A549 (cell line): ENCODE results near the gene ATP8B4.

Experiments
- EP300 ChIP-seq, 2 experiments: fragments of >200 bp; sonication (Bioruptor Twin); formaldehyde crosslinking; IDR thresholded peaks; 2 replicates in 1 of 2; 3 replicates in 1 of 2; pipeline ENCODE4 v1.6.1; 2016 to 2017
- ESRRA ChIP-seq: fragments of 150-350 bp; IDR thresholded peaks from 2 replicates; pipeline ENCODE4 v1.6.1; 2014; ENCODE audit warnings: mild to moderate bottlenecking, low read length, borderline replicate concordance
- POLR2AphosphoS2 ChIP-seq: conservative IDR thresholded peaks from 2 replicates; pipeline ENCODE4 v1.6.1; 2012; ENCODE audit warnings: low read length, improper control_type of control experiment, inconsistent platforms
- REST ChIP-seq: fragments of 200-600 bp; sonication (generic); IDR thresholded peaks from 2 replicates; pipeline ENCODE4 v1.6.1; 2016; ENCODE audit warnings: antibody characterized with exemption, mild to moderate bottlenecking, moderate library complexity
- TF ChIP-seq, protein P1 (sequence below): fragments of >200 bp; sonication (Bioruptor Twin); formaldehyde crosslinking; IDR thresholded peaks from 3 replicates; pipeline ENCODE4 v1.5.1; 2016

DNA sequence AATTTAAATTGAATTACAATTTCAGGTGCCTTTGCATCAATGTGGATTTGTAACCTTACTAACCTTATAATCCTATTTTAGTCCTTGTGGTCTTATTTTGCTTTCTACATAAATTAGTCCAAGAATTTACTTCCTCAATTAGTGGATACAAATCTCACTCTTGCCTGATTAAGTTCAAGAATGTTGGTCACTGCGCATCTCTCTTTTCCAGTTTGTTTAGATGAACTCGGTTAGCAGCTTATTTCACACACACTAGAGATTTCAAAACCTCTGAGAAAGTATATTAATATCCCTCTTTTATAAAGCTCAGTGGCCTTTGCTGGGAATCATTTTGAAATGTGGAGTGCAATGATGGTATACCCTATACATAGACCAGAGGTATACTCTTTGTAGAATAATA, 254.8 kb downstream of the ATP8B4 start:
- TF ChIP-seq, protein P1, sequence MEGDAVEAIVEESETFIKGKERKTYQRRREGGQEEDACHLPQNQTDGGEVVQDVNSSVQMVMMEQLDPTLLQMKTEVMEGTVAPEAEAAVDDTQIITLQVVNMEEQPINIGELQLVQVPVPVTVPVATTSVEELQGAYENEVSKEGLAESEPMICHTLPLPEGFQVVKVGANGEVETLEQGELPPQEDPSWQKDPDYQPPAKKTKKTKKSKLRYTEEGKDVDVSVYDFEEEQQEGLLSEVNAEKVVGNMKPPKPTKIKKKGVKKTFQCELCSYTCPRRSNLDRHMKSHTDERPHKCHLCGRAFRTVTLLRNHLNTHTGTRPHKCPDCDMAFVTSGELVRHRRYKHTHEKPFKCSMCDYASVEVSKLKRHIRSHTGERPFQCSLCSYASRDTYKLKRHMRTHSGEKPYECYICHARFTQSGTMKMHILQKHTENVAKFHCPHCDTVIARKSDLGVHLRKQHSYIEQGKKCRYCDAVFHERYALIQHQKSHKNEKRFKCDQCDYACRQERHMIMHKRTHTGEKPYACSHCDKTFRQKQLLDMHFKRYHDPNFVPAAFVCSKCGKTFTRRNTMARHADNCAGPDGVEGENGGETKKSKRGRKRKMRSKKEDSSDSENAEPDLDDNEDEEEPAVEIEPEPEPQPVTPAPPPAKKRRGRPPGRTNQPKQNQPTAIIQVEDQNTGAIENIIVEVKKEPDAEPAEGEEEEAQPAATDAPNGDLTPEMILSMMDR = no peak
- TF ChIP-seq REST (no peak), EP300 (IDR thresholded peaks at IDR 0.05) (no peak), ESRRA (no peak), POLR2AphosphoS2 (no peak)
